Skeletal muscle satellite cell (primary cell): ENCODE measurements around the gene ATP11A.

Experiments used
- H3K27me3 ChIP-seq: 2 replicates; pipeline ENCODE4 v1.7.0; 2013; ENCODE audit warnings: low read length; ENCODE audit not compliant: control insufficient read depth, insufficient read depth
- H3K36me3 ChIP-seq: 2 replicates; pipeline ENCODE4 v1.7.0; 2013; ENCODE audit warnings: mild to moderate bottlenecking, control low read depth, low read length; ENCODE audit not compliant: insufficient read depth
- H3K4me1 ChIP-seq: 2 replicates; pipeline ENCODE4 v1.7.0; 2013; ENCODE audit warnings: low read length; ENCODE audit not compliant: control insufficient read depth, insufficient read depth
- H3K4me2 ChIP-seq: 2 replicates; pipeline ENCODE4 v1.7.0; 2013; ENCODE audit warnings: mild to moderate bottlenecking, low read length
- H3K4me3 ChIP-seq: 2 replicates; pipeline ENCODE4 v1.7.0; 2013; ENCODE audit warnings: low read length
- H3K9ac ChIP-seq: 2 replicates; pipeline ENCODE4 v1.7.0; 2013; ENCODE audit warnings: mild to moderate bottlenecking, low read depth, low read length, moderate library complexity
- H3K9me3 ChIP-seq: replicated peaks from 2 replicates; pipeline ENCODE4 v1.7.0; 2013; ENCODE audit warnings: mild to moderate bottlenecking, control low read depth, low read length

Gene ATP11A

DNA sequence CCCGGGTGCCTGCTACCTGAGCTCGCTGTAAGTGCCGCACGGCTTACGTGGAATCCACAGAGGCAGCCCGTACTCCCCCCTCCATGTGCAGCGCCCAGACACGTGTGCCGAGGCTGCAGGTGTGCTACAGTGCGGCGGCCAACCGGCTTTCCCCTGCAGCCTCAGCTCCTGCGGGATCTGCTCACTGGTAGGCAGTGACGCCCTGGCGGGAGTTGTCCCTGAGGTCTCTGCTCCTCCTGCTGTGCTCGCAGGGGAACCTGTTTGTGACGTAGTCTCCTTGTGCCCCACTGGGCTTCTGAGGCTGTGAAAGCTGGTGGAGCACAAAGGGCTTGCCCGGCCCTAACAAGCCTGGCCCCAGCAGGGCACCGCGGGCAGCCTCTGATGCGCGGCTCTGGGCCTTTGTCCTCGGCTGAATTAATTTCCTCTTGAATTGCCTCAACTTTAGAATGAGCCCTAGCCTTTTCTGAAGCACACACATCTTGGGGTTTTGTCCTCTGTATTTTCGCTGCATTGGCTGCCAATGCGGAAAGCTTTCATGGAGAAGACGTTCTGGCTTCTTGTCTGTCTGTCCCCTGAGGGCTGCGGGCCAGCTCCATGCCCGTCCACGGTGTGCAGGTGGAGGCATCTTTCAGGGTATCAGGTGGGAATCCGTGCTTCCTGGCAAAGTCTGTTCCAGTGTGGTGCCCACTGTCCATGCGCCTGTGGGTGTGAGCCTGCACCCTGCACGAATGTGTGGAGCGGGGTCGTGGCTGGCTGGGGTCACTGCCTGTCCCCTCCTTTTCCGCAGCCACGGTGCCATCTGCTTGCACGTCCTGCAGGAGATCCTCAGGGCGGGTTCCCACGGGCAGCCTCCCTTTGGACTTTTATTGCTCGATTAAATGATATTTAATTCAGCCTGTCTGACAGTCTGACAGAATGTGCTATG is 201.9 kb downstream of the ATP11A start:
- Histone ChIP-seq H3K9me3 (no peaks in the 10 kb centered on the region), H3K4me1 (peaks cover 6% of the 10 kb centered on the region), H3K27me3 (peaks cover 70% of the 10 kb centered on the region)

DNA sequence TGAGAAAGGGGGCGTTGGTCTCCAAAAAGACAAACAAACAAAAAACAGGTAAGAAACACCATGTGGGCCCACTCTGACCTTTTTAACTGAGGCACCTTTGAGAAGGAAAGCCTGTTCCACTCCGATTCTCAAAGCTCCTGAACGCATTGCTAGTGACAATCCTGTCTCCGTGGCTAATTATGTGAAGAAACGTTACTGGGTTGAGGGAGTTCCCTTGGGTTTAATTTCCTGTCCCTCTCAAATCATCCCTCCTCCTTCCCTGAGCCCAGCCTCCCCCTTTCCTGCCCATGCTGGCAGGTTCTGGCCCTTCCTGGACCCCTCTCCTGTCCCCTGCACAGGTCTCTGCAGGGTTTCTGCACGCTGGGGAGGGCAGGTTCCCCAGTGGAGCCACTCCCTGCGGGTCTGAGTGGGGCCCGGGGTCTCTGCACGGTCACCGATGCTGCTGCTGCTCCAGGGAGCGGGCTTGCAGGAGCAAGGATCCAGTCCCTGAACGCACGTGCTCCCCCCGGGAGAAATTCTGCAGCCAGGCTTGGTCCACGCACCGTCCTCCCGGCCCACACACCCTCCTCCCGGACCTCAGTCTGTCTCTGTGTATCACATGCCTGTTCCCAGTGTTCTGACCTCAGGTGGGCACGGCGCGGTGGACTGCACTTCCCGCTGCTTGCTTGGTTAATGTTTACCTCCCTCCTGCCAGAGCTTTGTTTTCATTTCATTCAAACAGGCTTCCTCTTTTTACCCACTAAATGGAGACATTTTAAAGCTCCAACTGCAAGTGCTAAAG is 202.8 kb downstream of the ATP11A start:
- no peaks in the 10 kb centered on the region for H3K9me3 ChIP-seq
- peaks cover 79% of the 10 kb centered on the region for H3K27me3 ChIP-seq
- no peak overlapping the region for H3K4me3 ChIP-seq
- no peak overlapping the region for H3K9ac ChIP-seq
- no peak overlapping the region for H3K4me2 ChIP-seq
- peaks cover 6% of the 10 kb centered on the region for H3K4me1 ChIP-seq
- no peaks in the 10 kb centered on the region for H3K36me3 ChIP-seq

More for the DNA sequence above, 201.9 kb downstream of the ATP11A start:
- no peaks in the 10 kb centered on the region for H3K36me3 ChIP-seq
- H3K4me3 ChIP-seq, result no peak overlapping the region
- H3K4me2 ChIP-seq, result no peak overlapping the region
- H3K9ac ChIP-seq, result no peak overlapping the region

GRCh38 chr13:112893207-112893569 is 203.3 kb downstream of the ATP11A start:
- Histone ChIP-seq H3K9me3 (no peaks in the 10 kb centered on the region), H3K4me1 (peaks cover 6% of the 10 kb centered on the region), H3K9ac (no peak overlapping the region), H3K4me3 (no peak overlapping the region), H3K27me3 (peaks cover 74% of the 10 kb centered on the region), H3K4me2 (no peak overlapping the region), H3K36me3 (no peaks in the 10 kb centered on the region)

- peaks cover 6% of the 10 kb centered on the region for H3K4me1 ChIP-seq
- H3K9me3 ChIP-seq, result no peaks in the 10 kb centered on the region
- no peak overlapping the region for H3K4me2 ChIP-seq
- H3K36me3 ChIP-seq, result no peaks in the 10 kb centered on the region
- H3K27me3 ChIP-seq, result peaks cover 71% of the 10 kb centered on the region
- no peak overlapping the region for H3K9ac ChIP-seq
- H3K4me3 ChIP-seq, result no peak overlapping the region
Observed at GRCh38 chr13:112893570-112894422, 204.0 kb downstream of the ATP11A start.

- Histone ChIP-seq H3K9me3 (no peaks in the 10 kb centered on the region), H3K27me3 (peaks cover 71% of the 10 kb centered on the region), H3K36me3 (no peaks in the 10 kb centered on the region), H3K9ac (no peak overlapping the region), H3K4me3 (no peak overlapping the region), H3K4me1 (peaks cover 6% of the 10 kb centered on the region), H3K4me2 (no peak overlapping the region)
Observed at GRCh38 chr13:112894423-112894672, 204.5 kb downstream of the ATP11A start.

DNA sequence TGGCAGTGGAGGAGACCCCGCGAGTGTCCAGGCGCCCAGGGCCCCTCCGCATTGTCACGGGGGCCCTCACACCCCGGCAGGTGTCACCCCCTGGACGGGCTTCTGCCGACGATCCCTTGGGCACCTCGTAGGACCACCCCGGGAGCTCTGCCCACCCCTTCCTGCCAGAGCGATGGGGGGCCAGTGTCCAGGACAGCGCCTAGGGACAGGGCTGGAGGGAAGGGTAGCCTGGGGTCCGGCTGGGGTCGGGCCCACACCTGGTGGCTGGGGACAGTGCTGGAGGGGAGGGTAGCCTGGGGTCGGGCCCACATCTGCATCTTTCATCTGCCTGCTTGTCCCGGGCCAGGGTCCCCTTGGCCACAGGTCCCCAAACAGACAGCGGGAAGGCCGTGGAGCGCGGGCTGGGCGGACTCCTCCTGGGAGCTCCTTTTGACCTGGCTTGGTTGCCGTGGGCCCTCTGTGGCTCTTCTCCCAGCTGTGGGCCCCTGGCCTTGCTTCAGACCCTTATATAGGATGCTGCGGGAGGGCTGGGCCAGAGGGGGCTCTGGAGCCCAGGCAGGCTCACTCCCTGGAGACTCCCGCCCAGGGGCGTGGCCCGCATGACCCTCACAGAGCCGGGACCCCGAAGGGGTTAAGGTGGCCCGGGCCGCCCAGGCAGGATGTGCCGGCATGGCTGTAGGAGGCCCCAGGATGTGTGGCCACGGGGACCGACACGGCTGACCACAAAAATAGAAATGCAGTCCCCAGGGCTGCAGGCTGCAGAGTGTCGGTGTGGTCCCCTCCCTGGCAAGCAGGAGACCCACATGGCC is 205.0 kb downstream of the ATP11A start:
- Histone ChIP-seq H3K36me3 (no peaks in the 10 kb centered on the region), H3K27me3 (peaks cover 76% of the 10 kb centered on the region), H3K9ac (no peak overlapping the region), H3K9me3 (no peaks in the 10 kb centered on the region), H3K4me3 (no peak overlapping the region), H3K4me2 (no peak overlapping the region), H3K4me1 (peaks cover 6% of the 10 kb centered on the region)

- Histone ChIP-seq H3K4me2 (no peak overlapping the region), H3K4me3 (no peak overlapping the region), H3K27me3 (peaks cover 76% of the 10 kb centered on the region), H3K4me1 (peaks cover 6% of the 10 kb centered on the region), H3K9ac (no peak overlapping the region), H3K36me3 (no peaks in the 10 kb centered on the region), H3K9me3 (no peaks in the 10 kb centered on the region)
Observed at GRCh38 chr13:112895521-112896465, 206.0 kb downstream of the ATP11A start.

DNA sequence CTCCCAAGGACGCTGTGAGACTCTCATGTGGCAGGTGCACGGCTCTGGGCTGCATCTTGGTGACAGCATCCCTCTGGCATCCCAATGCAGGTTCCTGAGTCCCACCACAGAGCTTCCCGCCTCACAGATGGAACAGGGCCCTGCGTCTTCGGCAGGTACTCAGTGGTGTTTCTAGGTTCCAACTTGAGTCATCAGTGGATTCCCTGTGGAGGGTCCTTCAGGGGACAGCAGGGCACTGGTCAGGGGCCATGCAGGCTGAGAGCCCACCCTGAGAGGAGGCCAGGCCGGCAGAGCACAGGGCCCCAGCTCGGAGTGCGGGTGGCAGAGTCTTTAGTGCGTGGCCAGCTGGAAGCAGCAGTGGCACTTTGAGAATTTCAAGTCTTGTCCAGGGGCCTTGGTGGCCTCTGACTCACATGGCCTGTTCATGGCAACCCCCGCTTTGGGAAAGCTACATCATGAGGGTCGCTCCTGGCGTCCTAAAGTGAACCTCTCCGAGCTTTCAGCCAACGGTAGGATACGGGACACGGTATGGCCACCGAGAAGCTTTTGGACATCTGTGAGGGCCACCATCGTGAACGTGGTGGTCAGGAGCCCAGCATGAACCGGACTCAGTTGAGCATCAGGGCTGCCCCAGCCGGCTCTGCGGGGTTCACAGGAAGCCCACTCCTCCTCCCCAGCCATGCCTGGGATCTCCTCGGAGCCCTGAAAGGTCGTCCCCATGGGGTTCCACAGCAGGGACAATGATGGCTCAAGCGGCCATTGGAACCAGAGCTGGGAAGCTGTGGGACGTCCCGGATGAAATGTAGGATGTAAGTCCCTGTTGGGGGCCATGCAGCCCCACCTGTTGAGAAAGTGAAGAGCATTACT is 207.1 kb downstream of the ATP11A start:
- Histone ChIP-seq H3K27me3 (peaks cover 77% of the 10 kb centered on the region), H3K4me1 (peaks cover 6% of the 10 kb centered on the region), H3K36me3 (no peaks in the 10 kb centered on the region), H3K4me3 (no peak overlapping the region), H3K9ac (no peak overlapping the region), H3K9me3 (no peaks in the 10 kb centered on the region), H3K4me2 (no peak overlapping the region)

- no peak overlapping the region for H3K4me2 ChIP-seq
- H3K27me3 ChIP-seq, result peaks cover 75% of the 10 kb centered on the region
- no peak overlapping the region for H3K4me3 ChIP-seq
- H3K4me1 ChIP-seq, result peaks cover 6% of the 10 kb centered on the region
- no peaks in the 10 kb centered on the region for H3K9me3 ChIP-seq
- no peaks in the 10 kb centered on the region for H3K36me3 ChIP-seq
- no peak overlapping the region for H3K9ac ChIP-seq
Observed at GRCh38 chr13:112897603-112897955, 207.7 kb downstream of the ATP11A start.
